HL-60 (cell line): ENCODE results near the gene LAMC2.

Source experiments
- CTCF ChIP-seq: IDR thresholded peaks from one replicate; pipeline ENCODE4 v1.5.1; 2011; ENCODE audit warnings: low read length, control low read depth, inconsistent platforms; ENCODE audit not compliant: insufficient read depth
- REST ChIP-seq: IDR thresholded peaks from 2 replicates; pipeline ENCODE4 v1.6.1; 2012; ENCODE audit warnings: low read depth; ENCODE audit not compliant: insufficient replicate concordance

- TF ChIP-seq CTCF (peak; percentile 73), REST (no peak)
Observed at GRCh38 chr1:183227422-183228346, 41.6 kb downstream of the LAMC2 start.
